Skeletal muscle cell (primary cell): ENCODE results near the gene PTPRD.

Experiments
- DNase-seq: peaks from one replicate; pipeline ENCODE4 v3.0.0-alpha.2; 2010; ENCODE audit warnings: low read depth
- H3K4me3 ChIP-seq: 2 replicates; pipeline ENCODE4 v1.5.1; 2011; ENCODE audit warnings: low read depth, mild to moderate bottlenecking, control low read depth, low read length, moderate library complexity

PTPRD gene

DNA sequence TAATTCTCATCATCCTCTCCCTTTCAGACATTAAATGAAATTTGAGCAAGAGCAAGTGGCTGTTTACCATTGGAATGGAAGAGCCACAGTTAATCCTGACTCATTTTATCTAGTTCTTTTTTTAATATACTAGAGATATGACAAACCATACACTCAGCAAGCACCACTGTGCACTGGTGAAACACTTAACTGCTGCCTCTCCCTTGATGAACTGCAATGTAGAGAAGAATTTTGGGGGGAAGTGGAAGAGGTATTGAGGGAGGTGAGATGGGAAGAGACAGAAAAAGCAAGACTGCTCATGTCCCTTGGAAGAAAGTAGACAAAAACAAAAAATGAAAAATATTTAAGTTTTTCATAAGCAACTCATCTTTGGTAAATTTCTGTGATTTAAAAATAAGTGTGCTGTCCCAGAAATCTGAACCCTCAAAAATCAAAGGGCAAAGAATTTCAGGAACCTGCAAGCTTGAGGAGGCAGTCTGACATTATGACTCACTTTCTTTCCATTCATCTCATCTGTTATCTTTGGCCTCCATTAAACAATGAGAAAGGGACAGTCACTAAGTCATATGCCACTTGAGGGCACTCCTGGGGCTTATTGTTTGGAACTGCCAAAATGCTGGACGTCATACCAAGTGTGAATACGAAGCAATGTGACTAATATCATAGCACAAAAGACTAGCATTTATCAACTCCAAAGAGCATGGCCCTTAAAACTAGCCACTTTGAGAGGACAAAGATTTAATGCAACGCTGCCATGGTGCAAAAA, 2246.5 kb downstream of the PTPRD start:
- peak; percentile 24 for DNase-seq

GRCh38 chr9:8365466-8366160, 2247.2 kb downstream of the PTPRD start:
- no peak for DNase-seq
- no peak overlapping the region for H3K4me3 ChIP-seq

More for the DNA sequence above, 2246.5 kb downstream of the PTPRD start:
- no peak overlapping the region for H3K4me3 ChIP-seq

DNA sequence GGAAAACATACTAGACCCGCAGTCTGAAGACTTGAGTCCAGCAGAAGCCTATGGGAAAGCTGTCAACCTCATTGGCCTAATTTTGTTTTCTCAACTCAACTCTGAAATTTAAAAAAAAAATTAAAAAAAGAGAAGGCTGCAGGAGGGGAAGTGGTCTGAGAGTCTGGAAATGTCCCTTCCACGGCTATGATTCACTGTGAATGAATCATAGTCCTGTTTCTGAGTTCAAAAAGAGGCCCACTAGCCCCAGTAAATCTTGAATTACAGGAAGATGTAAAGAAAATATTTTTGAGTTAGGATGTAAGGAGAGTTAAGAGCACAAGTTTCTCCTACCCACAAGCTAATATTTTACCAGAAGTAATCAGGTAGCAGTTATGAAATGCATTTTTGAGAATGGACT, 2247.8 kb downstream of the PTPRD start:
- H3K4me3 ChIP-seq, result no peak overlapping the region
- peak; percentile 67 for DNase-seq

DNA sequence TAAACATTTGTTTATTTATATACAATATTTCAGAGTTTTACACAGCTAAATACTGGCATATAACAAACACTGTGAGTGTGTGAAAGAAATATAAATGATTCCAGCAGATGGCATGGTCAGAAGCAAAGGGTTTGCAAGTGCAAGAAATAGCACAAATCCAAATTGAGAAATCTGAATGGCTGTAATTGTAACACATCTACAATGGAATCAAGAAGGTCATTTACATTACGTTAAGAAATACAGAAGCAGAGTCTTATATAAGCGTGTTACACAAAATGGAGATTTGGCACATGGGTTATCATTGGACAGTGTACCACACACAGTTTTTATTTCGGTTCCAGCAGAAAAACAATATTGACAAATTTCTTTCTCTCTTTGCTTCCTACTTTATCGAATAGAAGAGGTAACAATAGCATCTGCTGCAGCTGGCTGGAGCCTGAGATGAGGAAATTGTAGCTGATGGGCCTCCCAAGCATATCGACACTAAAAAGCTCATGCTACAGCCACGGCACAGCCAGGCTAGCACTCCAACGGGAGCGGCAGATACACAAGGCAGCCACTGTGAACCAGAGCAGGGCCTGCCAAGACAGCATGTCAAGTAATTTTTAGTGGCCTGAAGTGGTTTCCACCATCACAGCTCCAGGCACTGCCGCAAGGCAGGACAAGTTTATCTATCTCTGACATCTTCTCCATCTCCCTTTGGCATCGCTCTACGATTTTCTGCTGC, 2248.6 kb downstream of the PTPRD start:
- no peak for DNase-seq
- H3K4me3 ChIP-seq, result no peak overlapping the region

DNA sequence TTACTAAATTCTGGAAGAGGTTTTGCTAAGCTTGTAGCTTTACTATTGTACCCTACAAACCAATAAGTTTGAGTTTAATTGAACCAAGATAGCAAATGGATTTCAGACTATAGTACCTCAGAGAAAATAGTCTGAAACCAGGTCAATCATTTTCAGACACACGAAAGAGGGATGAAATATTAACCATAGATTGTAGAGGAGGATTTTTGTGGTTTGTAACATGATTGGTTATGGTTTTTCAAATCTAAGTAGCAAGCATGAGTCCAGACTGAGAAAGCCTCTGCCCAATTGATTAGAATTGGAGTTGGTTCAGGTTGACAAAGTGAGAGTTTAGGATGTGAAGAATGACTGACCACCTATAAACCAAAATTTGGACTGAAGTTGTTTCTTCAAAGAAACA, 2250.6 kb downstream of the PTPRD start:
- no peak overlapping the region for H3K4me3 ChIP-seq

DNA sequence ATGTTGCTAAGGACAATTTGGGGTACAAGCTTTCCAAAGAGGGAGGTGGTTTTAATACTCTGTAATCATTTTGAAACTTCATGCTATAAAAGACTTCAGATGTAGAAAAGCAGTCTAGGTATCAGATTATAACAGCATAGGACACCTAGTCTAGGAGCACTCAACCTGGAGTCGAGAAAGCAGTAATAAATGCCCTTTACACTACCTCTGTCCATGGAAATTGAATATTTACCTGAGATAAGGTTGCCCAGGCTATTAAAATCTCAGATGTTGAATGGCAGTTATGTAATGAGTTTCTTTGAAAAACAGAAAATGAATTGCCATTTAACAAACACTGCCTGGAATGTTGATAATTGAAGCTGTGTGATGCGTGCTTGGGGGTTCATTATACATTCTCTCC, 2251.4 kb downstream of the PTPRD start:
- no peak overlapping the region for H3K4me3 ChIP-seq
- DNase-seq, result no peak

More for the DNA sequence above, 2250.6 kb downstream of the PTPRD start:
- DNase-seq, result no peak

DNA sequence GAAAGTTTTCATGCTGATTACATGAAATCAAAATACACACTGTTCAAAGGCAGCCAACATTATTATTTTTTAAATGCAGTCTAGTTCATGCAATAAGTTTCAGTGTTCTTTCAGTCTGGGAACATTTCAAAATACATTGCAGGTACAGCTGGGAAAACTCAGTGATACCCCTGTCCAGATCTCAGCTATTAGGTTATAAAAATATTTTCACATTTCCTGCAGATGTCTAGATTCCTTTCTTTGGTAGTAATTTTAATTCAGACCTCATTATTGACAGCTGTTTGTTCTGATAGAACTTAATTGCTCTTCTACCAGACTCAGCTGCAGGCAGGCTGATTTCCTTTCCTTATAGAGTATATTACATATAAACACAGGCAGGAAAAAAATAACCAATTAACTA, 2256.4 kb downstream of the PTPRD start:
- no peak for DNase-seq
- H3K4me3 ChIP-seq, result no peak overlapping the region

DNA sequence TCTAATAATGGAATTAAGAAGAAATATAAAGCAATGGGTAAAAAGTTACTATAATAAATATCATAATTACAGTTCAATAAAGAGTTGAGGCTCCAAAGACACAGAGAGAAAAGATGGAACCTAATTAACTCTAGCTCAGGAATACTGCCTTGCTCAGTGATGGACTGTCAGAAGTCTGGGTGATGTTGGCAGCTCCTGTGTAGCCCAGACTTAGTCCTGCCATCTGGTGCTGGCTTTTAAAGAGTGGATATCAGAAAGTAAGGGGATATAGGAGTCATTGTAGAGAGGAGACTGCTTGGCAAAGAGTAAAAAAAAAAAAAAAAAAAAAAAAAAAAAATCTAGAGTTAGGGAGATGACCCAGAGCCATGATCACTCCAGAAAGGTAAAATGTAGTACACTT, 2261.4 kb downstream of the PTPRD start:
- DNase-seq, result no peak
- H3K4me3 ChIP-seq, result no peak overlapping the region

DNA sequence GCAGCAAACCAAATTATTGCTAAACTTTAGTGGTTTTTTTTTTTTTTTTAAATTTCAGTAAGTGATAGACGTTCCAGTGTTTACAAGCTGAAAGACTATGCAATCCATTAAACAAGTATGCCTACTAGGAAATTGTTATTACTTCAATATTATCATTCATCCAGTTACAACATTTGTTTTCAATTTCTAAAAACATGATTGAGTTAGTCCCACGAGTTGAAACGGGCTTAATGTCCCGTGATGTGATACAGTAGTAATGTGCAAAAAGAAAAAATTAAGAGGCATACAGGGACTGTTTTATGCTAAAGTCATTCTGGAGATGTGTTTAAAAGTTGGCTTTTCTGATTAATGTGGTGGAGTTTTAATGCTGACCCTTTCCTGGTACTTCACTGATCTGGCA, 2262.9 kb downstream of the PTPRD start:
- no peak overlapping the region for H3K4me3 ChIP-seq
- no peak for DNase-seq

GRCh38 chr9:8349376-8349775, 2263.4 kb downstream of the PTPRD start:
- DNase-seq, result no peak
- no peak overlapping the region for H3K4me3 ChIP-seq

DNA sequence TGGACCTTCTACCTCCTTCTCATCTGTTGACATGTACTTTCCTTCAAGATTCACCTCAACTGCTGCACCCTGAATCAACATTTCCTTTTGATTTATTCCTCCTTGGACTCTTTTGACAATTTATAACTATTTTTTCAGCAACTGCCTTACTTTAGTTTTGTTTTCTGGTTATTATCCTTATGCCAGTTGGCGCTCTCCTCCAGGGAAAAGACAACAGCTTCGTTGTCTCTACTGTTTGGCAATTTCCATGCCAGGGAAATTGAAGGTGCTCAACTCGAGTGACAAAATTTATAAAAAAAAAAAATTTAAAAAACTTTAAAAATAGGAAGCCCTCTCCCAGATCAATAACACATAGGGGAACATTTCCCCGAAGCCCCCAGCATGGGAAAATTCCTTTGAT, 2264.0 kb downstream of the PTPRD start:
- no peak for DNase-seq
- no peak overlapping the region for H3K4me3 ChIP-seq

DNA sequence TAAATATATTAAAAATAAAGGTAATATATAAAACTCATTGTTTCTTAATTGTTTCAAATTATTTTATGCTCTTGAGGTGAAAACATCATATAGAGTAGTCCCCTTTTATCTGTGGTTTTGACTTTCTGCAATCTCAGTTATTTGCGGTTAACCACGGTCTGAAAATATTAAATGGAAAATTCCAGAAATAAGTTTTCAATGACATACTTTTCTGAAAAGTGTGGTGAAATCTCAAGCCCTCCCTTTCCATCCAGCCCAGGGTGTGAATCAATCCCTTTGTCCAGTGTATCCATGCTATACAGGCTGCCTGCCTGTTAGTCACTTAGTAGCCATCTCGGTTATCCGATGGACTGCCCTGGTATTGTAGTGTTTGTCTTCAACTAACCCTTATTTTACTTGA, 2266.5 kb downstream of the PTPRD start:
- no peak for DNase-seq
- no peak overlapping the region for H3K4me3 ChIP-seq

GRCh38 chr9:8338767-8339510, 2273.9 kb downstream of the PTPRD start:
- H3K4me3 ChIP-seq, result no peak overlapping the region
- DNase-seq, result no peak

- peak; percentile 71 for DNase-seq
- no peak overlapping the region for H3K4me3 ChIP-seq
Observed at GRCh38 chr9:8337834-8338766, 2274.7 kb downstream of the PTPRD start.

GRCh38 chr9:8332871-8333270, 2279.9 kb downstream of the PTPRD start:
- H3K4me3 ChIP-seq, result no peak overlapping the region
- no peak for DNase-seq

- H3K4me3 ChIP-seq, result no peak overlapping the region
- no peak for DNase-seq
Observed at GRCh38 chr9:8332331-8332650, 2280.5 kb downstream of the PTPRD start.

DNA sequence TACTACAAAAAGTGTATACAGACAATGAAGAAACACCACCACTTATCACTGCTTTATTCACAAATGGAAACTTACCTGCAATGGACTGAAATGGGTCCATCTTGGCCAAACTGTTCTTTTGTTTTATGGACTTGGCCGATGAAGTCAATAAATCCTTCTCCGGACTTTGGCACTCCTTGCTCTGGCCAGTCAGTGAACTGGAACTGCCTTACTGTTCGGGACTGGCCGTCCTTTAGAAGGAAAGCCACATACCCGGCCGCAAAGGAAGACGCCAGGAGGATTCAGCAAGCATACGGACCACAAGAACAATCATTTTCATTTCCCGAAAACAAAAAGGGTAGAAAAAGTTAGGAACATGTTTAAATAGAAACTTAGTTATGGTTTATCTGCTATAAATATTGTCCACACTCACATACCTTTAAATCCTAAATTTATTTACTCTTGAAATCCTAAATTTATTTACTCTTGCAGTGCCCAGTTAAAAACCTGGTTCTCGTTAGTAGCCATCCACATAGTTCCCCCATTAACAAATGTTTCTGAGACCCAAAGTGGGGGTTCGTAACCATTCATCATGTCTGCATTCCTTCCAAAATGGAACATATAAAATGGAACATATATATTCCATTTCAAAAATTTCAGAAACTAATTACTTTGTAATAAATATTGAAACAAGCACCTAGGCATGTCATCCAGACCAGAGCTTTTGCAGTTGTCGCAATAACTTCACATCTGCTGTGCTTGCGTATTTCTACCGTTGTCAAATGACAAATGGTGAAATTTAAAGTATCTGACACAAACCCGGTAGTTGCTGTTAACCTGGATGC, 2281.1 kb downstream of the PTPRD start:
- DNase-seq, result no peak
- H3K4me3 ChIP-seq, result no peak overlapping the region
